Left kidney (tissue), 8 donors: ENCODE data around the gene DLK2. TPM values are rescaled to one million over a fixed set of nuclear protein-coding genes. Genes with fewer than 3 reads are reported as not detected.
"Not testable (repeated sequence)": the region's sequence is repeated elsewhere in the genome, so short reads cannot be mapped to it uniquely, and the experiment has no call there.

Source experiments
- DNase-seq: peaks from one replicate; pipeline ENCODE4 v3.0.0-alpha.2; 2013
- long read RNA-seq, 8 donors: transcript quantifications; one replicate each; lab custom pipeline, GENCODE V29; 2026
- polyA plus RNA-seq: library from polyadenylated mRNA; unstranded; fragments of 120-200 nt; gene quantifications from one replicate; pipeline ENCODE4 v1.2.1, GENCODE V29; 2013; ENCODE audit not compliant: insufficient read length

DLK2 gene
- polyA plus RNA-seq, result 1.00 TPM
- long read RNA-seq, donor 1, partial matches to known transcripts, result 0 of 2 reads
- long read RNA-seq, donor 1, other reads (novel, unspliced or antisense), result 0 of 2 reads
- long read RNA-seq, donor 2, result 0 reads
- long read RNA-seq, donor 3, partial matches to known transcripts, result 0 of 1 reads
- long read RNA-seq, donor 3, other reads (novel, unspliced or antisense), result 0 of 1 reads
- long read RNA-seq, donor 4, result 0 reads
- long read RNA-seq, donor 5, result 0 reads
- long read RNA-seq, donor 6, partial matches to known transcripts, result 0 of 1 reads
- long read RNA-seq, donor 6, other reads (novel, unspliced or antisense), result 0 of 1 reads
- long read RNA-seq, donor 7, result 0 reads
- long read RNA-seq, donor 8, result 0 reads

- no peak for DNase-seq
These were observed at the start of gene DLK2 for GRCh38 chr6:43455531-43456428. Gene DLK2, minus strand, starts transcription at chr6:43455548. Its CDS starts 723 bp downstream, at chr6:43454825.

GRCh38 chr6:43503443-43503842, 48.1 kb upstream of the DLK2 start:
- no peak for DNase-seq

GRCh38 chr6:43502666-43503065, 47.3 kb upstream of the DLK2 start:
- DNase-seq, result no peak

GRCh38 chr6:43500921-43501320, 45.6 kb upstream of the DLK2 start:
- DNase-seq, result no peak

- no peak for DNase-seq
These were observed 43.9 kb upstream of the DLK2 start for GRCh38 chr6:43499028-43499815.

GRCh38 chr6:43498291-43498690, 42.9 kb upstream of the DLK2 start:
- DNase-seq, result not testable (repeated sequence)

- DNase-seq, result no peak
These were observed 42.3 kb upstream of the DLK2 start for GRCh38 chr6:43497689-43498088.

- DNase-seq, result no peak
These were observed 41.7 kb upstream of the DLK2 start for GRCh38 chr6:43497129-43497396.

- DNase-seq, result no peak
These were observed 41.2 kb upstream of the DLK2 start for GRCh38 chr6:43496370-43497128.

GRCh38 chr6:43495409-43495941, 40.1 kb upstream of the DLK2 start:
- DNase-seq, result no peak

- no peak for DNase-seq
These were observed 39.4 kb upstream of the DLK2 start for GRCh38 chr6:43494766-43495165.

- DNase-seq, result no peak
These were observed 39.0 kb upstream of the DLK2 start for GRCh38 chr6:43494321-43494720.

GRCh38 chr6:43493833-43494232, 38.5 kb upstream of the DLK2 start:
- no peak for DNase-seq

GRCh38 chr6:43493230-43493629, 37.9 kb upstream of the DLK2 start:
- no peak for DNase-seq

- no peak for DNase-seq
These were observed 37.3 kb upstream of the DLK2 start for GRCh38 chr6:43492673-43493072.

- DNase-seq, result no peak
These were observed 36.7 kb upstream of the DLK2 start for GRCh38 chr6:43491750-43492661.

GRCh38 chr6:43490523-43490939, 35.2 kb upstream of the DLK2 start:
- DNase-seq, result no peak

GRCh38 chr6:43489277-43490072, 34.1 kb upstream of the DLK2 start:
- DNase-seq, result no peak

GRCh38 chr6:43488667-43489276, 33.4 kb upstream of the DLK2 start:
- DNase-seq, result no peak
